Measurements from ENCODE around the gene PIGU.

PIGU gene

GRCh38 chr20:34511891-34512265 lies 165.0 kb downstream of the PIGU start:
- DNase-seq (ENCODE audit: low read depth): no peak
- no peak for TF ChIP-seq CTCF (IDR thresholded peaks at IDR 0.05; ENCODE audit: low read depth, low read length, missing control alignments)

GRCh38 chr20:34510575-34510974 lies 166.3 kb downstream of the PIGU start:
- no peak for DNase-seq (ENCODE audit: low read depth)
- no peak for TF ChIP-seq CTCF (IDR thresholded peaks at IDR 0.05; ENCODE audit: low read depth, low read length, missing control alignments)
- no peak overlapping the region for H3K4me3 ChIP-seq (ENCODE audit: low read depth, low read length)

More at GRCh38 chr20:34511891-34512265, 165.0 kb downstream of the PIGU start:
- no peak overlapping the region for H3K4me3 ChIP-seq (ENCODE audit: low read depth, low read length)
